ENCODE measurements around the gene CMPK2.

CMPK2 gene

DNA sequence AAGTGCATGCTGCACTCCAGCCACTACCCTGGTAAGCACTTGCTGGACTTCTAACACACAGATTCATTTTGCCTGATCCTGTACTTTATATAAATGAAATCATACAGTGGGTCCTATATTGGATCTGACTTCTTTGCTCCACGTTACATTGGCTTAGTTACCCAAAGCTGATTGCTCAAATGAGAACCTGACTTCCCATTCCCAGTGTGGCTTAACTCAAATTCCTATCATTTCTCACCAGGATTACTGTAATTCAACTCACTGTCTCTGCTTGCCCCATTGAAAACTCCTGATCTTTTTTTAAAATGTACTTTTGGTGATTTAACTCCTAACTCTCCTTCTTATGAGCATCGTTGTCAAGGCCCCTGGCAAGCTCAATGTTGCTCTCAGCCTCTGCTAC lies 13.3 kb upstream of the CMPK2 start:
- Histone ChIP-seq H3K27me3 (ENCODE audit: insufficient read depth, low read length) (no peaks in the 10 kb centered on the region), H3K4me1 (ENCODE audit: control insufficient read depth, insufficient read depth, low read length, unreplicated experiment) (peaks cover 37% of the 10 kb centered on the region), H3K27ac (ENCODE audit: low read depth, low read length) (no peak overlapping the region), H2AFZ (ENCODE audit: low read length, unreplicated experiment) (no peak overlapping the region), H3K79me2 (ENCODE audit: control insufficient read depth, insufficient read depth, low read length, unreplicated experiment) (peaks cover 42% of the 10 kb centered on the region), H3K36me3 (ENCODE audit: insufficient read depth, low read length) (peaks cover 24% of the 10 kb centered on the region; the same call in 1 of the 2 replicates), H3K4me3 (ENCODE audit: low read depth, low read length) (peak overlapping the region; percentile 89)

- H3K27ac ChIP-seq (ENCODE audit: low read depth, low read length): no peak overlapping the region
- peak overlapping the region; percentile 89 for H3K4me3 ChIP-seq (ENCODE audit: low read depth, low read length)
- H3K4me1 ChIP-seq (ENCODE audit: control insufficient read depth, insufficient read depth, low read length, unreplicated experiment): peaks cover 37% of the 10 kb centered on the region
These were observed 12.8 kb upstream of the CMPK2 start for GRCh38 chr2:6878549-6878948.

GRCh38 chr2:6877402-6878304 lies 11.9 kb upstream of the CMPK2 start, which contains the start of gene RSAD2:
RSAD2 (plus strand) TSS chr2:6877777; CDS start chr2:6877801, 24 bp downstream.
- peak within 1 kb of the TSS; percentile 84 for H3K27ac ChIP-seq (ENCODE audit: low read depth, low read length)
- H2AFZ ChIP-seq (ENCODE audit: low read length, unreplicated experiment): peak within 1 kb of the TSS; percentile 41
- H3K4me3 ChIP-seq (ENCODE audit: low read depth, low read length): peak within 1 kb of the TSS; percentile 89

More at GRCh38 chr2:6878549-6878948, 12.8 kb upstream of the CMPK2 start:
- Histone ChIP-seq H3K27me3 (ENCODE audit: insufficient read depth, low read length) (no peaks in the 10 kb centered on the region), H3K79me2 (ENCODE audit: control insufficient read depth, insufficient read depth, low read length, unreplicated experiment) (peaks cover 42% of the 10 kb centered on the region), H3K36me3 (ENCODE audit: insufficient read depth, low read length) (peaks cover 22% of the 10 kb centered on the region; the same call in 1 of the 2 replicates), H2AFZ (ENCODE audit: low read length, unreplicated experiment) (no peak overlapping the region)

DNA sequence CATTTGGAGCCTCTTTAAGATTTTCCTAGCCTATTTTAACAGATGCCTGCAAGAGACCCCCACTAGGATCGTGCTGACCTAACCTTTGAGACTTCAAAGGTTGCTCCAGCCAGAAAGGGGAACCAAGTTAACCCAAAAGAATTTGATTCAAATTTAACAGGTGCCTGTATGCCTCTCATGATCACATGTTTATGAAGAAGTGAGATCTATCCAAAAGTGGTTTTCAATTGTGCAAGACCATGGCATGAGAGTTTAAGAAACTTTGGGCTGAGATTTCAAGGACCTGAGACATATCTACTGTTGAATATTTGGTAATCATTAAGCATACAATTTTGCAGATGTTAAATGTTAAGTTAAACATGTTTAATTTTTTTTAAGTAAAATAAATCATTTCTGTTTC lies 10.6 kb upstream of the CMPK2 start:
- H3K79me2 ChIP-seq (ENCODE audit: control insufficient read depth, insufficient read depth, low read length, unreplicated experiment): peaks cover 37% of the 10 kb centered on the region
- peak overlapping the region; percentile 84; the same call in 1 of the 2 replicates for H3K27ac ChIP-seq (ENCODE audit: low read depth, low read length)
- no peak overlapping the region for H3K4me3 ChIP-seq (ENCODE audit: low read depth, low read length)
- no peak overlapping the region for H2AFZ ChIP-seq (ENCODE audit: low read length, unreplicated experiment)
- H3K27me3 ChIP-seq (ENCODE audit: insufficient read depth, low read length): no peaks in the 10 kb centered on the region
- H3K36me3 ChIP-seq (ENCODE audit: insufficient read depth, low read length): peaks cover 16% of the 10 kb centered on the region; the same call in 1 of the 2 replicates
- H3K4me1 ChIP-seq (ENCODE audit: control insufficient read depth, insufficient read depth, low read length, unreplicated experiment): peaks cover 35% of the 10 kb centered on the region

More at GRCh38 chr2:6877402-6878304, 11.9 kb upstream of the CMPK2 start, which contains the start of gene RSAD2:
- no peaks in the 10 kb centered on the region for H3K27me3 ChIP-seq (ENCODE audit: insufficient read depth, low read length)
- H3K79me2 ChIP-seq (ENCODE audit: control insufficient read depth, insufficient read depth, low read length, unreplicated experiment): peaks cover 44% of the 10 kb centered on the region
- peaks cover 37% of the 10 kb centered on the region for H3K4me1 ChIP-seq (ENCODE audit: control insufficient read depth, insufficient read depth, low read length, unreplicated experiment)
- H3K36me3 ChIP-seq (ENCODE audit: insufficient read depth, low read length): peaks cover 19% of the 10 kb centered on the region; the same call in 1 of the 2 replicates

GRCh38 chr2:6874032-6874431 lies 8.3 kb upstream of the CMPK2 start:
- peaks cover 18% of the 10 kb centered on the region for H3K79me2 ChIP-seq (ENCODE audit: control insufficient read depth, insufficient read depth, low read length, unreplicated experiment)
- H3K4me3 ChIP-seq (ENCODE audit: low read depth, low read length): no peak overlapping the region
- H2AFZ ChIP-seq (ENCODE audit: low read length, unreplicated experiment): no peak overlapping the region
- no peaks in the 10 kb centered on the region for H3K27me3 ChIP-seq (ENCODE audit: insufficient read depth, low read length)
- H3K4me1 ChIP-seq (ENCODE audit: control insufficient read depth, insufficient read depth, low read length, unreplicated experiment): peaks cover 16% of the 10 kb centered on the region
- peaks cover 23% of the 10 kb centered on the region; the same call in 1 of the 2 replicates for H3K36me3 ChIP-seq (ENCODE audit: insufficient read depth, low read length)
- no peak overlapping the region for H3K27ac ChIP-seq (ENCODE audit: low read depth, low read length)

- Histone ChIP-seq H2AFZ (ENCODE audit: low read length, unreplicated experiment) (no peak overlapping the region), H3K36me3 (ENCODE audit: insufficient read depth, low read length) (peaks cover 29% of the 10 kb centered on the region; the same call in 1 of the 2 replicates), H3K27me3 (ENCODE audit: insufficient read depth, low read length) (no peaks in the 10 kb centered on the region), H3K4me3 (ENCODE audit: low read depth, low read length) (no peak overlapping the region), H3K79me2 (ENCODE audit: control insufficient read depth, insufficient read depth, low read length, unreplicated experiment) (peaks cover 8% of the 10 kb centered on the region), H3K27ac (ENCODE audit: low read depth, low read length) (no peak overlapping the region), H3K4me1 (ENCODE audit: control insufficient read depth, insufficient read depth, low read length, unreplicated experiment) (peaks cover 19% of the 10 kb centered on the region)
These were observed 6.7 kb upstream of the CMPK2 start for GRCh38 chr2:6872394-6872793.

DNA sequence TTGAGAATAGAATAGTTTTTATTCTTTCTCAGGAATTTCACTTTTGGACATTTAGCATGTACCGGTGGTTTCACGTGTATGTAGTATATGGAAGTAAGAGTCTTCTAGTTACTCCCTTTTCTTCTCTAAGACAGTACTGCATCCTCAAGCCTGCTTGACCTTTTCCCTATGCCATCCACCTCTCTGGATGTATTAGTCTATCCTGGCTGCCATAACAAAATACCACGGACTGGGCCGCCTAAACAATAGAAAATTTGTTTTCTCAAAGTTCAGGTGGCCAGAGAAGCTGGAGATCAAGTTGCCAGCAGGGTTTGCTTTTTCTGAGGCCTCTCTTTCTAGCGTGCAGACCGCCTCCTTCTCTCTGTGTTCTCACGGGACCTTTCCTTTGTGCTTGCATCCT lies 1.3 kb upstream of the CMPK2 start:
- Histone ChIP-seq H3K4me1 (ENCODE audit: control insufficient read depth, insufficient read depth, low read length, unreplicated experiment) (peaks cover 25% of the 10 kb centered on the region), H3K36me3 (ENCODE audit: insufficient read depth, low read length) (peaks cover 33% of the 10 kb centered on the region), H3K4me3 (ENCODE audit: low read depth, low read length) (peak overlapping the region; percentile 88), H3K27ac (ENCODE audit: low read depth, low read length) (peak overlapping the region; percentile 59; the same call in 1 of the 2 replicates), H2AFZ (ENCODE audit: low read length, unreplicated experiment) (no peak overlapping the region), H3K79me2 (ENCODE audit: control insufficient read depth, insufficient read depth, low read length, unreplicated experiment) (peaks cover 43% of the 10 kb centered on the region), H3K27me3 (ENCODE audit: insufficient read depth, low read length) (no peaks in the 10 kb centered on the region)

DNA sequence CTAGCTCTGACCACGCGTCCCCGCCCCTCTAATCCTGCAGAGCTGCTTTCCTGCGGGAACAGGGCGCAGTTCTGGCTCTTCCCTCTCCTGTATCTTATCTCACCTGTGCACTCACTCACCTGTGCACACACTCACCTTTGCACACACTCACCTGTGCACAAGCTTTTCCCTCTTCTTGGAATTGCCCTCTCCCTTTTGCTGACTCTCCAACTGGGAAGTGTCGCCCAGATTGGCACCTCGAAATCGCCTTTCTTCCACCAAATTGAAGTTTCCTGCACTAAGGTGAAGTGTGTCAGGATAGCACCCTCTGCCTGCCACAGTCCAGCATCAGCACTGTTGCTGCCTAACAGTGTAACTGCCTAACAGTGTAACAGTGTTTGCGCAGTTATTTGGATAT lies 566 bp upstream of the CMPK2 start:
- Histone ChIP-seq H3K27me3 (ENCODE audit: insufficient read depth, low read length) (no peaks in the 10 kb centered on the region), H3K79me2 (ENCODE audit: control insufficient read depth, insufficient read depth, low read length, unreplicated experiment) (peaks cover 49% of the 10 kb centered on the region), H3K4me3 (ENCODE audit: low read depth, low read length) (peak overlapping the region; percentile 88), H3K36me3 (ENCODE audit: insufficient read depth, low read length) (peaks cover 40% of the 10 kb centered on the region), H2AFZ (ENCODE audit: low read length, unreplicated experiment) (peak overlapping the region; percentile 82), H3K4me1 (ENCODE audit: control insufficient read depth, insufficient read depth, low read length, unreplicated experiment) (peaks cover 25% of the 10 kb centered on the region), H3K27ac (ENCODE audit: low read depth, low read length) (peak overlapping the region; percentile 59; the same call in 1 of the 2 replicates)

DNA sequence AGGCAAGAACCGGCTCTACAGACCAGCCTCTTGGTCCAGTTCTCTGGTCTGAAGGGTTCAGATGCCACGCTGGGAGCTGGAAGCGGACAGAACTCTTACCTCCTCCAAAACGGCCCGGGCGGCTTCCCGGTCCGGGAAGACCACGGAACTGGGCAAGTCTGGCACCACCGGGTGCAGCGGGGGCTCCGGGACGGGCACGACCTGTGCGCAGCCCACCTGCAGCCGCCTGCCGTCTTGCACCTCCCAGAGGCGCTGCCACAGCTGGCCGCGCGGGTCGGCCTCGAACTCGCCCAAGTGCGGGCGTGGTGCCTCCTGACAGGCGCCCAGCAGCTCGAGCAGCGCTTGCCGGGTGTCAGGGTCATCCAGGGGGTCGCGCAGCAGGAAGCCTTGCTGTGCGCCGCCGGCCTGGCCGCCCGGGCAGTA lies 773 bp downstream of the CMPK2 start:
- peak overlapping the region; percentile 59; the same call in 1 of the 2 replicates for H3K27ac ChIP-seq (ENCODE audit: low read depth, low read length)
- H3K36me3 ChIP-seq (ENCODE audit: insufficient read depth, low read length): peaks cover 52% of the 10 kb centered on the region
- H3K79me2 ChIP-seq (ENCODE audit: control insufficient read depth, insufficient read depth, low read length, unreplicated experiment): peaks cover 52% of the 10 kb centered on the region
- H2AFZ ChIP-seq (ENCODE audit: low read length, unreplicated experiment): peak overlapping the region; percentile 82
- peak overlapping the region; percentile 88 for H3K4me3 ChIP-seq (ENCODE audit: low read depth, low read length)
- H3K27me3 ChIP-seq (ENCODE audit: insufficient read depth, low read length): no peaks in the 10 kb centered on the region
- H3K4me1 ChIP-seq (ENCODE audit: control insufficient read depth, insufficient read depth, low read length, unreplicated experiment): peaks cover 25% of the 10 kb centered on the region

DNA sequence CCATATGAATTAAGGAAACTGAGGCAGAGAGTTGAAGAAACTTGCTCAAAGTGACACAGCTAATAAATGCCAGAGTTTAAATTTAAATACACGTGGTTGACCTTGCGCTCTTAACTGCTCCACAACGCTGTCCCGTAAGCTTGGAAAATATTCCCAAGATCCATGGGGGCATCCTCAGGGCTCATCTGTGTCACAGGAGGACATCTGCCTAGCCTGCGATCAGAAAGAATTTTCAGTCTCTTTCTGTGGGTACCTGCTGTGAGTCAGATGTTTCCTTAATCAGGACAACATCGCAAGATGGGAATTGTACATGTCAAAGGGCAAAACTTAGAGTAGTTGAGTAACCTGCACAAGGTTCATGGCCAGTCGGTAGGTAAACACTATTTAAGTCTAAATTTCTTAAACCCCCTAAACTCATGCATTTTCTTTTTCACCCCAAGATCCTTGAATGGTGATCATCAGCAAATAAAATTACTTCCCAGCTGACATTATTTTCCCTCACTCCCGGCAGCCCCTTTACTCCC lies 1.4 kb downstream of the CMPK2 start:
- H3K4me3 ChIP-seq (ENCODE audit: low read depth, low read length): peak overlapping the region; percentile 88
- H3K79me2 ChIP-seq (ENCODE audit: control insufficient read depth, insufficient read depth, low read length, unreplicated experiment): peaks cover 52% of the 10 kb centered on the region
- H3K36me3 ChIP-seq (ENCODE audit: insufficient read depth, low read length): peaks cover 52% of the 10 kb centered on the region
- peak overlapping the region; percentile 59; the same call in 1 of the 2 replicates for H3K27ac ChIP-seq (ENCODE audit: low read depth, low read length)
- no peaks in the 10 kb centered on the region for H3K27me3 ChIP-seq (ENCODE audit: insufficient read depth, low read length)
- peaks cover 25% of the 10 kb centered on the region for H3K4me1 ChIP-seq (ENCODE audit: control insufficient read depth, insufficient read depth, low read length, unreplicated experiment)
- H2AFZ ChIP-seq (ENCODE audit: low read length, unreplicated experiment): no peak overlapping the region
